IPS DF 4.7 (cell line): ENCODE results near the gene SHISAL1.

Source experiments
- DNase-seq: peaks from one replicate; pipeline ENCODE4 v3.0.0-alpha.2; 2013; ENCODE audit warnings: low spot score; ENCODE audit errors: extremely low read depth

SHISAL1 gene

GRCh38 chr22:44342347-44342956 is 29.7 kb upstream of the SHISAL1 start:
- DNase-seq: no peak

GRCh38 chr22:44341431-44342346 is 28.9 kb upstream of the SHISAL1 start:
- no peak for DNase-seq

- no peak for DNase-seq
Observed at GRCh38 chr22:44340271-44341239, 27.8 kb upstream of the SHISAL1 start.

GRCh38 chr22:44338906-44339305 is 26.2 kb upstream of the SHISAL1 start:
- no peak for DNase-seq

GRCh38 chr22:44338177-44338810 is 25.5 kb upstream of the SHISAL1 start:
- DNase-seq: no peak

- no peak for DNase-seq
Observed at GRCh38 chr22:44337678-44338004, 24.9 kb upstream of the SHISAL1 start.

- DNase-seq: no peak
Observed at GRCh38 chr22:44336962-44337677, 24.4 kb upstream of the SHISAL1 start.

- DNase-seq: no peak
Observed at GRCh38 chr22:44335903-44336803, 23.4 kb upstream of the SHISAL1 start.

GRCh38 chr22:44335066-44335839 is 22.5 kb upstream of the SHISAL1 start:
- no peak for DNase-seq

GRCh38 chr22:44333847-44334635 is 21.3 kb upstream of the SHISAL1 start:
- DNase-seq: no peak

- DNase-seq: no peak
Observed at GRCh38 chr22:44332946-44333345, 20.2 kb upstream of the SHISAL1 start.

GRCh38 chr22:44331881-44332714 is 19.3 kb upstream of the SHISAL1 start:
- DNase-seq: no peak

GRCh38 chr22:44330744-44331660 is 18.3 kb upstream of the SHISAL1 start:
- no peak for DNase-seq

- no peak for DNase-seq
Observed at GRCh38 chr22:44330188-44330743, 17.5 kb upstream of the SHISAL1 start.

GRCh38 chr22:44329179-44329796 is 16.5 kb upstream of the SHISAL1 start:
- no peak for DNase-seq
